Measurements from ENCODE around the gene WWOX.

- TF ChIP-seq CTCF (IDR thresholded peaks at IDR 0.05; ENCODE audit: extremely low read depth in 1 of 2, insufficient read depth in 1 of 2, low read depth in 1 of 2, low read length in 2 of 2) (no peak), JUN (IDR thresholded peaks at IDR 0.05; ENCODE audit: borderline replicate concordance, insufficient read depth, insufficient read length, low read depth) (no peak), MAX (IDR thresholded peaks at IDR 0.05; ENCODE audit: insufficient read depth, insufficient read length) (no peak), EZH2 (IDR thresholded peaks at IDR 0.05; ENCODE audit: borderline replicate concordance, low read depth, low read length, severe bottlenecking) (no peak), POLR2AphosphoS5 (IDR thresholded peaks at IDR 0.05; ENCODE audit: insufficient read depth, low read depth, low read length) (no peak), POLR2A (IDR thresholded peaks at IDR 0.05; ENCODE audit: low read depth, low read length) (no peak), GATA2 (IDR thresholded peaks at IDR 0.05; ENCODE audit: insufficient read depth, insufficient read length, low read depth, low read length) (no peak)
Measured at GRCh38 chr16:78433116-78433515, 333.7 kb downstream of the WWOX start.
